GM03348 (cell line): ENCODE data around the gene ZBED4.

Experiments used
- DNase-seq: peaks from one replicate; pipeline ENCODE4 v3.0.0; 2012; ENCODE audit warnings: low spot score

Gene ZBED4

GRCh38 chr22:49937758-49938564 is 84.3 kb downstream of the ZBED4 start:
- DNase-seq = no peak

DNA sequence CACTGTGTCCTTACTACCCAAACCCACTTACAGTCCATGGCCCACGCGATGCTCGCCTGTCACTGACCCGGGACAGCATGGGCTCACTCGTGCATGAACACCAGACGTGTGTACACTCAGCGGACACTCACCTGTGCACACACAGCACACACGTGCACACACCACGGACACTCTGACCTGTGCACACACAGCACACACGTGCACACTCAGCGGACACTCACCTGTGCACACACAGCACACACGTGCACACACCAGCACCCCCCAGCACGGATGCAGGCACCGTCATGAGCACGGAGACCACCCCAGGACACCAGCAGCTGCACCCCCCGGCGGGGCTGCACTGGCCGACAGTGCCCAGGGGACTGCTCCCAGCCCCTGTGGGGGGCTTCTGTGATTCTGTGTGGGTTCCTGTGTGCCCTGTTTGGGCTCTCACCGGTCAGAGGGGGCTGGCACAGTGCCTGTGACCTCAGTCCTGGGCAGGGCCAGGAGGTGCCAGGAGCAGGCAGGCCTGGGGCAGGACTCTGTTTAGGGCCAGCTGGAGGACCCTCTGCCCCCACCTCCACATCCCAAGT is 85.0 kb downstream of the ZBED4 start:
- no peak for DNase-seq
